B cell (primary cell): ENCODE data around the gene C1QTNF6. TPM values are rescaled to one million over a fixed set of nuclear protein-coding genes. Genes with fewer than 3 reads are reported as not detected.

Experiments
- polyA plus RNA-seq: library from polyadenylated mRNA; depleted of rRNA; stranded (reverse); fragments of >200 nt; gene quantifications from 2 replicates; pipeline ENCODE4 v1.2.3, GENCODE V29; 2012
- small RNA-seq: library from RNA; depleted of rRNA; stranded (forward); fragments of <200 nt; gene quantifications from one replicate; pipeline ENCODE3, GENCODE V24; 2012; ENCODE audit warnings: low replicate concordance, low read depth; ENCODE audit not compliant: insufficient read length
- total RNA-seq, 2 donors: library from RNA; stranded (reverse); fragments of 120-200 nt in 1 of 2; gene quantifications; 1 replicate in 1 of 2; 2 replicates in 1 of 2; pipeline versions ENCODE4 v1.2.3 to v1.2.4, GENCODE V29; 2013 to 2022

The C1QTNF6 gene
- total and polyA plus RNA-seq, 2 donors (not counting 1 experiment from before 2014, with no cell fraction given), result 18.5 to 33.9 TPM

Small RNAs within 50 kb of the gene (small RNA-seq; reads per million reads assigned to genes)
- gene Z82188.1, result not detected

Other genes with a start within 250 kb of the C1QTNF6 start
- 5.9 and 6.2 TPM in 2 replicates for gene TST, start 168.8 kb downstream of the C1QTNF6 start, total RNA-seq
- gene TST, start 168.8 kb downstream of the C1QTNF6 start, polyA plus RNA-seq, result 1.4 TPM in 2 replicates
- 17.7 and 19.5 TPM in 2 replicates for gene MPST, start 168.5 kb downstream of the C1QTNF6 start, total RNA-seq
- 11.2 and 13.7 TPM in 2 replicates for gene MPST, start 168.5 kb downstream of the C1QTNF6 start, polyA plus RNA-seq
- 40.0 and 41.3 TPM in 2 replicates for gene KCTD17, start 136.5 kb downstream of the C1QTNF6 start, total RNA-seq
- gene KCTD17, start 136.5 kb downstream of the C1QTNF6 start, polyA plus RNA-seq, result 19.9 and 29.0 TPM in 2 replicates
- 0.15 TPM in 1 of 2 replicates, not detected in the other for gene TMPRSS6, start 78.5 kb downstream of the C1QTNF6 start, total RNA-seq
- 0.03 TPM in 1 of 2 replicates, not detected in the other for gene TMPRSS6, start 78.5 kb downstream of the C1QTNF6 start, polyA plus RNA-seq
- gene IL2RB, start 38.3 kb downstream of the C1QTNF6 start, total RNA-seq, result 2.4 and 2.5 TPM in 2 replicates
- 2.0 and 4.1 TPM in 2 replicates for gene IL2RB, start 38.3 kb downstream of the C1QTNF6 start, polyA plus RNA-seq
- 0.24 and 0.64 TPM in 2 replicates for gene SSTR3, start 24.2 kb upstream of the C1QTNF6 start, total RNA-seq
- 0.98 and 3.3 TPM in 2 replicates for gene SSTR3, start 24.2 kb upstream of the C1QTNF6 start, polyA plus RNA-seq
- 249 and 273 TPM in 2 replicates for gene RAC2, start 56.0 kb upstream of the C1QTNF6 start, total RNA-seq
- gene RAC2, start 56.0 kb upstream of the C1QTNF6 start, polyA plus RNA-seq, result 621 and 776 TPM in 2 replicates
- 92.2 and 98.0 TPM in 2 replicates for gene CYTH4, start 94.3 kb upstream of the C1QTNF6 start, total RNA-seq
- 154 and 194 TPM in 2 replicates for gene CYTH4, start 94.3 kb upstream of the C1QTNF6 start, polyA plus RNA-seq
- gene ELFN2, start 239.2 kb upstream of the C1QTNF6 start, total RNA-seq, result 0.12 and 0.22 TPM in 2 replicates
- 0.06 and 0.07 TPM in 2 replicates for gene ELFN2, start 239.2 kb upstream of the C1QTNF6 start, polyA plus RNA-seq